Gastrocnemius medialis (tissue), 4 donors: ENCODE data around the gene ELFN2. TPM values are rescaled to one million over a fixed set of nuclear protein-coding genes. Genes with fewer than 3 reads are reported as not detected.

Experiments used
- ATAC-seq, 2 donors: fragments of 150-250 bp; one replicate each; pipeline ENCODE4 v1.9.1; 2016
- DNase-seq, 2 donors: peaks; one replicate each; pipeline ENCODE4 v3.0.0-alpha.2; 2019
- H3K27ac ChIP-seq, 4 donors: fragments of 200-600 bp; sonication (generic); 1 replicate in 1 of 4; 2 replicates in 3 of 4; pipeline ENCODE4 v1.5.1; 2016 to 2018; ENCODE audit warnings: mild to moderate bottlenecking in 2 of 4, moderate library complexity in 1 of 4
- H3K27me3 ChIP-seq, 3 donors: fragments of 200-600 bp; sonication (generic) in 2 of 3; 1 replicate in 1 of 3; 2 replicates in 2 of 3; pipeline versions ENCODE4 v1.5.1 to v1.6.0; 2016 to 2019; ENCODE audit warnings: mild to moderate bottlenecking in 1 of 3, moderate library complexity in 1 of 3
- H3K36me3 ChIP-seq, 2 donors: fragments of 200-600 bp; sonication (generic) in 1 of 2; one replicate each; pipeline ENCODE4 v1.5.1; 2017 to 2018
- H3K4me1 ChIP-seq, 2 donors: fragments of 200-600 bp; sonication (generic) in 1 of 2; one replicate each; pipeline ENCODE4 v1.5.1; 2016 to 2017; ENCODE audit warnings: mild to moderate bottlenecking in 2 of 2
- H3K4me3 ChIP-seq, 4 donors: fragments of 200-600 bp; sonication (generic) in 3 of 4; 1 replicate in 1 of 4; 2 replicates in 3 of 4; pipeline ENCODE4 v1.5.1; 2016 to 2019; ENCODE audit warnings: mild to moderate bottlenecking in 2 of 4
- H3K9me3 ChIP-seq, 3 donors: fragments of 200-600 bp; sonication (generic) in 2 of 3; 1 replicate in 1 of 3; 2 replicates in 2 of 3; pipeline ENCODE4 v1.5.1; 2016 to 2019
- POLR2A ChIP-seq, 2 donors: fragments of 450-650 bp; IDR thresholded peaks; one replicate each; pipeline ENCODE4 v1.6.1; 2017; ENCODE audit warnings: antibody characterized with exemption in 2 of 2, mild to moderate bottlenecking in 2 of 2, moderate library complexity in 2 of 2
- in situ Hi-C, 4 donors: fragments of 200-750 bp; cut with MboI; loops; one replicate each; pipeline versions ENCODE4 v1.15.0 to v1.8.0; 2017; ENCODE audit warnings: low sequenced_read_pairs in 4 of 4
- intact Hi-C: fragments of 100-400 bp; cut with DNase I; formaldehyde crosslinking; loops from one replicate; pipeline ENCODE4 v1.15.1; 2023; ENCODE audit warnings: low total_unique reads
- total RNA-seq, 4 donors: library from RNA; depleted of rRNA; stranded (reverse); fragments of >200 nt; gene quantifications; one replicate each; pipeline versions ENCODE4 v1.1.0 to v1.2.3, GENCODE V29; 2016
- TF ChIP-seq, protein P1 (sequence below), 5 experiments: fragments of 450-650 bp in 3 of 5; fragments of 200-600 bp in 2 of 5; sonication (generic) in 2 of 5; IDR thresholded peaks in 4 of 5; conservative IDR thresholded peaks in 1 of 5; 1 replicate in 4 of 5; 2 replicates in 1 of 5; pipeline ENCODE4 v1.5.1; 2016 to 2019; ENCODE audit warnings: antibody characterized with exemption in 5 of 5, mild to moderate bottlenecking in 3 of 5, moderate library complexity in 3 of 5

Gene ELFN2
- total RNA-seq, 4 donors from 2014 or later = 0.02 to 0.03 TPM; not detected in 2

DNA sequence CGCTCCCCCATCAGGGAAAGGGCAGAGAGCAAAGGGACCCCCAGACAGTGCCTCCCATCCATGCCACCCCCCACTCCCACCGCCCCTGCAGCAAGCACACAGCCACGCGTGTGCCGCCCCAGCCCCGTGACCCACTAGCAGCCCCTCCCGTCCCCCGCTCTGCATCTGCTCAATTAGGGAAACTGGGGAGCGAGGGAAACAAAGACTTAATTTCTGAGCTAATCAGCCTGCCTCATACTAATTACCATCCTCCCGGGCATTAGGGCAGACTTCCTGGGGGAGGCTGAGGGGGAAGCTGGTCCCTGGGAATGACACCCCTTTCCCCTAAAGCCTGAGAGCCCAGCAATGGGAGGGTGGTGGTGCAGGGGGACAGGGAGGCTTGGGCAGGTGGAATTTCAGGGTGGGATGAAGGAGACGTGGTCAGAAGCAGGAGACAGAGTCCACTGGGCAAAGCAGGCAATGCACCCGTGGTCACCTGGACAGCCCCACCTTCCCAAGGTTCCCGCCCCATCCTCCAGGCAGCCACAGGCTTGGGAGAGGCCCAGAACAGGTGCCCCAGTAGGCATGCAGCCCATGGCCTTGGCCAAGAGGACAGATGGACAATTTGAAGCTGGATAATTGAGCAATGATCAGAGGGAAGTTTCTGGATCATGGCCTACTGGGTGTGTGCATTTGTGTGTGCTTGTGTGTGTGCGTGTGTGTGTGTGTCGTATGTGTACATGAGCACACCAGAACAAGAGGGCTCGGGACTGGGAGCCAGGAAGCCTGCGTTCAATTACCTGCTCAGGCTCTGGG is 20.6 kb downstream of the ELFN2 start:
- no peak for ATAC-seq

DNA sequence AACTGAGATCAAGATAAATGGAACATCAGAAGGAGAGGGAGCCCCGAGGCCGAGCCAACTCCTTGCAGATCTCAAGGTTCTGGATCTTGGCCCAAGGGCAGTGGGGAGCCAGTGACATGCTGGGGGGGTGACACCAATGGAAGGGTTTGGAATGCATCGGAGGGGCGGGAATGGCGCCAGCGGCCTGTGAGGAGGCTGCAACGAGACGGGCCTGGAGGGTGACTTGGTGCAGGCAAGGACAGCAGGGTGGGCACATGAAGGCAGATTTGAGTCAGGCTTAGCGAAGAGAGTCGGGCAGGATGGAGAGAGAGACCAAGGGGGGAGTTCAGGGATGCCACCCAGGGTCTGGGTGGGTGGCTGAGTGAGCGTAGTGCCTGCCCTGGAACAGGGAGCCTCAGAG is 23.2 kb downstream of the ELFN2 start:
- no peak for ATAC-seq
- peaks cover 5 to 18% (median 5%) of the 10 kb centered on the region in 3 donors for H3K27me3 ChIP-seq

More for the DNA sequence above, 20.6 kb downstream of the ELFN2 start:
- TF ChIP-seq POLR2A (IDR thresholded peaks at IDR 0.05) = no peak
- TF ChIP-seq, protein P1, sequence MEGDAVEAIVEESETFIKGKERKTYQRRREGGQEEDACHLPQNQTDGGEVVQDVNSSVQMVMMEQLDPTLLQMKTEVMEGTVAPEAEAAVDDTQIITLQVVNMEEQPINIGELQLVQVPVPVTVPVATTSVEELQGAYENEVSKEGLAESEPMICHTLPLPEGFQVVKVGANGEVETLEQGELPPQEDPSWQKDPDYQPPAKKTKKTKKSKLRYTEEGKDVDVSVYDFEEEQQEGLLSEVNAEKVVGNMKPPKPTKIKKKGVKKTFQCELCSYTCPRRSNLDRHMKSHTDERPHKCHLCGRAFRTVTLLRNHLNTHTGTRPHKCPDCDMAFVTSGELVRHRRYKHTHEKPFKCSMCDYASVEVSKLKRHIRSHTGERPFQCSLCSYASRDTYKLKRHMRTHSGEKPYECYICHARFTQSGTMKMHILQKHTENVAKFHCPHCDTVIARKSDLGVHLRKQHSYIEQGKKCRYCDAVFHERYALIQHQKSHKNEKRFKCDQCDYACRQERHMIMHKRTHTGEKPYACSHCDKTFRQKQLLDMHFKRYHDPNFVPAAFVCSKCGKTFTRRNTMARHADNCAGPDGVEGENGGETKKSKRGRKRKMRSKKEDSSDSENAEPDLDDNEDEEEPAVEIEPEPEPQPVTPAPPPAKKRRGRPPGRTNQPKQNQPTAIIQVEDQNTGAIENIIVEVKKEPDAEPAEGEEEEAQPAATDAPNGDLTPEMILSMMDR (IDR thresholded peaks at IDR 0.05 in 4 of 5, conservative IDR thresholded peaks at IDR 0.05 in 1 of 5) = no peak
- H3K9me3 ChIP-seq = no peaks in the 10 kb centered on the region
- no peaks in the 10 kb centered on the region for H3K36me3 ChIP-seq
- peaks cover 5 to 27% (median 9%) of the 10 kb centered on the region in 3 donors for H3K27me3 ChIP-seq
- DNase-seq = no peak
- no peak overlapping the region for H3K4me3 ChIP-seq
- intact Hi-C loops = no loop called here
- in situ Hi-C loops = no loop called here
- H3K27ac ChIP-seq = no peak overlapping the region
- no peaks in the 10 kb centered on the region for H3K4me1 ChIP-seq

DNA sequence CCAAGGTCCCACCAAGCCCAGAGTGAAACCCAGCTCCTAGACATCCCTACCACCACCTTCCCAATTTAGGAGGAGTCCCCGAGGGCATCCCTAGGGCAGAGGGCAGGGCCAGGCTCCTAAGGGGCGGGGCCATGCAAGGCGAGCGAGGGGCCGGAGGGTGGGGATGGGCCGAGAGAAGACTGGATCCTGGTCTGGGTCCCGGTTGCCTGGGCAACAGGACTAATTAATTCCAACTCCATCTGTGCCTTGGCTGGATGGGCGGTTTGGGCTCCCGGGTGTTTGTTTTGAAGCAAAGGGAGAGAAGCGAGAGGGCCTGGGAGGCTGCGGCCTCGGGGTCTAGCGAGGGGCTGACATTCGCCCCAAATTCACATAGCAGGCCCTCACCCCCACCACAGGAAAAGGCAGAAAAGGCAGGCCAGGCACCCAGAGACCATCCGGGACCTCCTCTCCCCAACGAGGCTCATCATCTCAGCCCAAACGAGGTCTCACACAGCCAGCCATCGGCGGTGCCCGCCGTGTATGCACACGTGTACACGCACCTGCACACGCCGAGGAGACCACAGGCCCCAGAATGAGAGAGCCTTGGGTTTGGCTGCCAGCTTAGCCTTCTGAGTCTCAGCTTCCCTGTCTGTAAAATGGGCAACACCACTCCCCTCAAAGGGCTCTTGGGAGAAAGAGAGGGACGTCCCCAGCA is 23.9 kb downstream of the ELFN2 start:
- H3K27ac ChIP-seq = no peak overlapping the region
- no peaks in the 10 kb centered on the region for H3K36me3 ChIP-seq
- in situ Hi-C loops (no loop called here), intact Hi-C loops (no loop called here)
- ATAC-seq (no peak), DNase-seq (no peak)
- peaks cover 5 to 18% (median 5%) of the 10 kb centered on the region in 3 donors for H3K27me3 ChIP-seq
- H3K4me1 ChIP-seq = no peaks in the 10 kb centered on the region
- TF ChIP-seq, protein P1 (IDR thresholded peaks at IDR 0.05 in 4 of 5, conservative IDR thresholded peaks at IDR 0.05 in 1 of 5) = no peak
- no peak for TF ChIP-seq POLR2A (IDR thresholded peaks at IDR 0.05)
- no peaks in the 10 kb centered on the region for H3K9me3 ChIP-seq
- no peak overlapping the region for H3K4me3 ChIP-seq

More for the DNA sequence above, 23.2 kb downstream of the ELFN2 start:
- no peaks in the 10 kb centered on the region for H3K36me3 ChIP-seq
- TF ChIP-seq, protein P1 (IDR thresholded peaks at IDR 0.05 in 4 of 5, conservative IDR thresholded peaks at IDR 0.05 in 1 of 5) = no peak
- TF ChIP-seq POLR2A (IDR thresholded peaks at IDR 0.05) = no peak
- H3K9me3 ChIP-seq = no peaks in the 10 kb centered on the region
- no peak overlapping the region for H3K4me3 ChIP-seq
- DNase-seq = no peak
- H3K27ac ChIP-seq = no peak overlapping the region
- H3K4me1 ChIP-seq = no peaks in the 10 kb centered on the region
- in situ Hi-C loops = no loop called here
- intact Hi-C loops = no loop called here

DNA sequence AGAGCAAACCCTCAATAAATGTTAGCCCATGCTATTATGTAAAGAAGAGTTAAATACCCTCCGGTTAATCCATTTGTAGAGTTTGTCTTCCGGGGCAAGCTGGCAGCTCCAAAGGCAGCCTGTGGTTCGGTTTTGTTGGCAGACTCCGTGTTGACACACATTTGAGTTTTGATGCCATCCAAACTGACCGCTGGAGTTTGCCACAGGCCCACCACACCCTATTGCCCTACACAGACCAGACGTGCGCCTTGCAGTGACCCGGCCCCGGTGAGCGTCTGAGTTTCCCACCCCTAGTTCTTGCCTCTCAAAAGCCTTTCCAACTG is 25.1 kb downstream of the ELFN2 start:
- Histone ChIP-seq H3K4me1 (no peaks in the 10 kb centered on the region), H3K9me3 (no peaks in the 10 kb centered on the region), H3K27me3 (peaks cover 5 to 18% (median 5%) of the 10 kb centered on the region in 3 donors), H3K36me3 (no peaks in the 10 kb centered on the region), H3K27ac (no peak overlapping the region), H3K4me3 (no peak overlapping the region)
- in situ Hi-C loops = no loop called here
- TF ChIP-seq, protein P1 (IDR thresholded peaks at IDR 0.05 in 4 of 5, conservative IDR thresholded peaks at IDR 0.05 in 1 of 5) = no peak
- TF ChIP-seq POLR2A (IDR thresholded peaks at IDR 0.05) = no peak
- intact Hi-C loops = no loop called here
- DNase-seq (no peak), ATAC-seq (no peak)
